GM23338 (cell line): ENCODE data around the gene SNX9. TPM values are rescaled to one million over a fixed set of nuclear protein-coding genes. Genes with fewer than 3 reads are reported as not detected.

Source experiments
- ATAC-seq: fragments of 200-7000 bp; cut with Tn5 transposase; 3 replicates; pipeline ENCODE4 v1.9.1; 2020
- DNase-seq: peaks from one replicate; pipeline ENCODE4 v3.0.0-alpha.2; 2015; ENCODE audit warnings: low spot score
- H2AFZ ChIP-seq: fragments of 200-600 bp; sonication (generic); 2 replicates; pipeline ENCODE4 v1.8.0; 2016; ENCODE audit warnings: antibody characterized with exemption, mild to moderate bottlenecking, moderate library complexity
- H3F3A ChIP-seq: fragments of 200-600 bp; sonication (generic); replicated peaks from 2 replicates; pipeline ENCODE4 v1.8.0; 2017; ENCODE audit warnings: antibody characterized with exemption, mixed run types, low read depth
- H3K27ac ChIP-seq: fragments of 200-600 bp; sonication (generic); 2 replicates; pipeline ENCODE4 v1.6.1; 2016; ENCODE audit warnings: low read depth
- H3K27me3 ChIP-seq: fragments of 200-600 bp; sonication (generic); 2 replicates; pipeline ENCODE4 v1.8.0; 2016; ENCODE audit warnings: mild to moderate bottlenecking, mixed run types, moderate library complexity; ENCODE audit not compliant: insufficient read depth
- H3K36me3 ChIP-seq: fragments of 200-600 bp; sonication (generic); 2 replicates; pipeline ENCODE4 v1.8.0; 2016; ENCODE audit warnings: mild to moderate bottlenecking; ENCODE audit not compliant: insufficient read depth
- H3K4me1 ChIP-seq: fragments of 200-600 bp; sonication (generic); 2 replicates; pipeline ENCODE4 v1.8.0; 2016; ENCODE audit warnings: mild to moderate bottlenecking, moderate library complexity; ENCODE audit not compliant: insufficient read depth
- H3K4me2 ChIP-seq: fragments of 200-600 bp; sonication (generic); 2 replicates; pipeline ENCODE4 v1.7.1; 2017; ENCODE audit warnings: mixed run types
- H3K4me3 ChIP-seq: fragments of 200-600 bp; sonication (generic); 2 replicates; pipeline ENCODE4 v1.6.1; 2016; ENCODE audit warnings: mixed run types
- H3K79me2 ChIP-seq: fragments of 200-600 bp; sonication (generic); replicated peaks from 2 replicates; pipeline ENCODE4 v1.8.0; 2017; ENCODE audit warnings: mild to moderate bottlenecking; ENCODE audit not compliant: insufficient read depth
- H3K9me2 ChIP-seq: fragments of 200-600 bp; sonication (generic); 2 replicates; pipeline ENCODE4 v1.8.0; 2017; ENCODE audit not compliant: insufficient read depth
- H4K20me1 ChIP-seq: fragments of 200-600 bp; sonication (generic); replicated peaks from 2 replicates; pipeline ENCODE4 v1.8.0; 2017; ENCODE audit warnings: mild to moderate bottlenecking; ENCODE audit not compliant: insufficient read depth
- H3K27ac Mint-ChIP-seq: 2 replicates; pipeline ENCODE4 v1.8.0; 2020; ENCODE audit warnings: inconsistent platforms, mild to moderate bottlenecking, moderate library complexity, mixed read lengths
- H3K27me3 Mint-ChIP-seq: 3 replicates; pipeline ENCODE4 v1.8.0; 2022; ENCODE audit warnings: low read depth, mild to moderate bottlenecking, moderate library complexity, mixed read lengths, inconsistent platforms; ENCODE audit not compliant: insufficient read depth, poor library complexity
- H3K36me3 Mint-ChIP-seq: 3 replicates; pipeline ENCODE4 v1.8.0; 2021; ENCODE audit warnings: low read depth, mild to moderate bottlenecking, inconsistent platforms, moderate library complexity, mixed read lengths
- H3K4me1 Mint-ChIP-seq: 3 replicates; pipeline ENCODE4 v1.8.0; 2020; ENCODE audit warnings: mild to moderate bottlenecking, inconsistent platforms, mixed read lengths
- H3K4me3 Mint-ChIP-seq: 3 replicates; pipeline ENCODE4 v1.8.0; 2021; ENCODE audit warnings: moderate library complexity, mild to moderate bottlenecking, inconsistent platforms, mixed read lengths
- H3K9me3 Mint-ChIP-seq: 3 replicates; pipeline ENCODE4 v1.8.0; 2020; ENCODE audit warnings: moderate library complexity, mild to moderate bottlenecking, inconsistent platforms, mixed read lengths
- CREB1 ChIP-seq: fragments of 250-450 bp; sonication (Bioruptor Pico); IDR thresholded peaks from 2 replicates; pipeline ENCODE4 v1.5.0; 2020; ENCODE audit warnings: low read depth, mild to moderate bottlenecking, moderate library complexity
- CTCF ChIP-seq, 2 experiments: fragments of 200-600 bp in 1 of 2; sonication (generic) in 1 of 2; conservative IDR thresholded peaks; 2 replicates each; pipeline versions ENCODE4 v1.5.1 to v1.6.1; 2016 to 2017; ENCODE audit warnings: antibody characterized with exemption in 2 of 2, low read depth in 2 of 2, mild to moderate bottlenecking in 2 of 2, moderate library complexity in 1 of 2
- EZH2 ChIP-seq: fragments of 200-600 bp; sonication (generic); IDR thresholded peaks from one replicate; pipeline ENCODE4 v1.8.0; 2017; ENCODE audit warnings: antibody characterized with exemption, mild to moderate bottlenecking, low read depth; ENCODE audit not compliant: unreplicated experiment
- EZH2phosphoT487 ChIP-seq: fragments of 200-600 bp; sonication (generic); IDR thresholded peaks from one replicate; pipeline ENCODE4 v1.8.1; 2018; ENCODE audit warnings: antibody characterized with exemption; ENCODE audit not compliant: unreplicated experiment
- JUNB ChIP-seq: IDR thresholded peaks from one replicate; pipeline ENCODE4 v1.6.1; 2016; ENCODE audit warnings: antibody characterized with exemption; ENCODE audit not compliant: unreplicated experiment
- NANOG ChIP-seq: IDR thresholded peaks from 2 replicates; pipeline ENCODE4 v1.6.1; 2016; ENCODE audit warnings: antibody characterized with exemption, borderline replicate concordance
- REST ChIP-seq: IDR thresholded peaks from one replicate; pipeline ENCODE4 v1.6.1; 2018; ENCODE audit warnings: antibody characterized with exemption; ENCODE audit not compliant: unreplicated experiment
- STAT1 ChIP-seq: IDR thresholded peaks from one replicate; pipeline ENCODE4 v1.6.1; 2016; ENCODE audit warnings: antibody characterized with exemption; ENCODE audit not compliant: unreplicated experiment
- ZNF331 ChIP-seq: fragments of 250-450 bp; sonication (Bioruptor Pico); IDR thresholded peaks from 2 replicates; pipeline ENCODE4 v1.5.0; 2020; ENCODE audit warnings: low read depth, mild to moderate bottlenecking, moderate library complexity
- ZNF462 ChIP-seq: fragments of 250-450 bp; sonication (Bioruptor Pico); IDR thresholded peaks from 2 replicates; pipeline ENCODE4 v1.5.0; 2020; ENCODE audit warnings: mild to moderate bottlenecking, moderate library complexity
- polyA plus RNA-seq: library from polyadenylated mRNA; unstranded; fragments of >200 nt; fragmentation: Nextera tagmentation; extraction: Ambion mirVana; gene quantifications from 2 replicates; pipeline ENCODE4 v1.2.1, GENCODE V29; 2016
- total RNA-seq: library from RNA; depleted of rRNA; stranded (reverse); fragments of >200 nt; shearing (Covaris generic); gene quantifications from 2 replicates; pipeline ENCODE4 v1.2.3, GENCODE V29; 2014

The SNX9 gene
- total and polyA plus RNA-seq, 2 experiments from 2014 or later = 18.4 to 23.3 TPM

DNA sequence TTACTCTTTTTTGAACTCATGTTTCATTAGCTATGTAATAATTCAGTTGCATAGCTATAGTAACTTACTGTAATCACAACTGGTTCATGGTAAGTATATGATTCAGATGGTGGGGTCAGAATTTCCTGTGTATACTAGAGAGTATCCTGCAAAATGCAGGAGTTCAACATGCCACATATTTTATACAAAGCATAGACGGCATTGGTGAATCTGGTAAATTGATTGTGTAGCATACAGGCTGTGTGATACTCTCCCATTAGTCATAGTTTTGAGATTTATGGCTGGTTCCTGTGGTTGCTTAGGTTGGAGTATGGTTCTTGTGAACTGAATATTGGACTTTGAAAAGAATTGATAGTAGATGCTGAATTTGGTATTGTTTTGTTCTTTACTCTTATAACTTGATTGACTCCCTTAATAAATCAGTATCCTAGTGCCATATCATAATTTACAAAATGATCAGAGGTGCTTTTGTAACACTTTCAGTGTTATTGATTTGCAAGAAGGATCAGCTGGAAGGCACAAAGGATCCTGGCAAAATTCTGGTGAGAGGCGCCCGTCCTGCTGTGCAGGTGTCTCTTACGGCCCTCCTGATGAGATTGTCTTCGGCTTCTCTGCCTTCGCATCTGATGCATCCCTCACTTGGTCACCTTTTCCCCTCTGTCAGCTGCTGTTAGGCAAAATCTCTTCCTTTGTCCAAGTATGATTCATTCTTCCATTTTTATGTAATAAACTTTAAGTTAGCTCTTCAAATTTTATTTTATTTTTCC is 22.6 kb downstream of the SNX9 start (continued):
- TF ChIP-seq REST (no peak), ZNF331 (CRISPR knock-in tag) (no peak)

- no peak overlapping the region for H3K4me3 ChIP-seq
- H4K20me1 ChIP-seq = peaks cover 34% of the 10 kb centered on the region
- peaks cover 4% of the 10 kb centered on the region; the same call in 2 of the 3 replicates for H3K9me3 Mint-ChIP-seq
- no peak overlapping the region for H3K4me3 Mint-ChIP-seq
- peaks cover 100% of the 10 kb centered on the region for H3K79me2 ChIP-seq
- H2AFZ ChIP-seq = no peak overlapping the region
- peaks cover 34% of the 10 kb centered on the region for H3K4me1 ChIP-seq
- DNase-seq (no peak), ATAC-seq (no peak; the same call in 2 of the 3 replicates)
- H3K27me3 ChIP-seq = no peaks in the 10 kb centered on the region
- H3K4me1 Mint-ChIP-seq = peaks cover 50% of the 10 kb centered on the region
- H3K36me3 Mint-ChIP-seq = peaks cover 6% of the 10 kb centered on the region
- H3K27me3 Mint-ChIP-seq = peaks cover 6% of the 10 kb centered on the region
- no peaks in the 10 kb centered on the region for H3K9me2 ChIP-seq
- no peak overlapping the region for H3K27ac ChIP-seq
- H3K4me2 ChIP-seq = no peak overlapping the region
- H3K36me3 ChIP-seq = no peaks in the 10 kb centered on the region
- 0 out of 2 replicates have a peak overlapping the region, but pooled peaks have one; percentile 2 for H3K27ac Mint-ChIP-seq
- H3F3A ChIP-seq = no peaks in the 10 kb centered on the region
- TF ChIP-seq JUNB (no peak), CTCF (conservative IDR thresholded peaks at IDR 0.05; ENCODE audit: low read depth in 2 of 2) (no peak), STAT1 (no peak), EZH2 (no peak), NANOG (no peak), EZH2phosphoT487 (no peak), CREB1 (CRISPR knock-in tag) (no peak), ZNF462 (no peak)
These were observed 24.8 kb downstream of the SNX9 start for GRCh38 chr6:157847846-157848245.
